Measurements from ENCODE around the gene PKP4. TPM values are rescaled to one million over a fixed set of nuclear protein-coding genes. Genes with fewer than 3 reads are reported as not detected.

PKP4 gene
- total and polyA plus RNA-seq, 12 donors = 17.9 to 59.0 (median 45.2) TPM

GRCh38 chr2:158624071-158624667 is 167.4 kb downstream of the PKP4 start:
- no peak overlapping the region for H3K4me3 ChIP-seq
- no peak for DNase-seq
- intact Hi-C loops (cut with DNase I) = no loop called here
- no peak overlapping the region for H3K27ac ChIP-seq
- WGBS, 2 donors = 96% methylated on average over 3 of the region's 3 CpGs
- TF ChIP-seq, protein P1, sequence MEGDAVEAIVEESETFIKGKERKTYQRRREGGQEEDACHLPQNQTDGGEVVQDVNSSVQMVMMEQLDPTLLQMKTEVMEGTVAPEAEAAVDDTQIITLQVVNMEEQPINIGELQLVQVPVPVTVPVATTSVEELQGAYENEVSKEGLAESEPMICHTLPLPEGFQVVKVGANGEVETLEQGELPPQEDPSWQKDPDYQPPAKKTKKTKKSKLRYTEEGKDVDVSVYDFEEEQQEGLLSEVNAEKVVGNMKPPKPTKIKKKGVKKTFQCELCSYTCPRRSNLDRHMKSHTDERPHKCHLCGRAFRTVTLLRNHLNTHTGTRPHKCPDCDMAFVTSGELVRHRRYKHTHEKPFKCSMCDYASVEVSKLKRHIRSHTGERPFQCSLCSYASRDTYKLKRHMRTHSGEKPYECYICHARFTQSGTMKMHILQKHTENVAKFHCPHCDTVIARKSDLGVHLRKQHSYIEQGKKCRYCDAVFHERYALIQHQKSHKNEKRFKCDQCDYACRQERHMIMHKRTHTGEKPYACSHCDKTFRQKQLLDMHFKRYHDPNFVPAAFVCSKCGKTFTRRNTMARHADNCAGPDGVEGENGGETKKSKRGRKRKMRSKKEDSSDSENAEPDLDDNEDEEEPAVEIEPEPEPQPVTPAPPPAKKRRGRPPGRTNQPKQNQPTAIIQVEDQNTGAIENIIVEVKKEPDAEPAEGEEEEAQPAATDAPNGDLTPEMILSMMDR (IDR thresholded peaks at IDR 0.05) = no peak
- no peak for ATAC-seq
- H3K4me1 ChIP-seq = peaks cover 0 to 5% (median 0%) of the 10 kb centered on the region in 9 donors
- no peaks in the 10 kb centered on the region for H3K9me3 ChIP-seq
- H3K36me3 ChIP-seq = peaks cover 0 to 66% (median 21%) of the 10 kb centered on the region in 9 donors
- no peaks in the 10 kb centered on the region for H3K27me3 ChIP-seq

GRCh38 chr2:158624961-158625360 is 168.2 kb downstream of the PKP4 start:
- ATAC-seq (no peak), DNase-seq (no peak)
- Histone ChIP-seq H3K9me3 (no peaks in the 10 kb centered on the region), H3K27me3 (no peaks in the 10 kb centered on the region), H3K4me3 (no peak overlapping the region), H3K27ac (no peak overlapping the region), H3K4me1 (peaks cover 0 to 9% (median 0%) of the 10 kb centered on the region in 9 donors), H3K36me3 (peaks cover 0 to 66% (median 21%) of the 10 kb centered on the region in 9 donors)
- TF ChIP-seq, protein P1 (IDR thresholded peaks at IDR 0.05) = no peak
- 97% methylated on average over 19 of the region's 19 CpGs for WGBS, 2 donors
- intact Hi-C loops (cut with DNase I) = no loop called here

- Histone ChIP-seq H3K9me3 (no peaks in the 10 kb centered on the region), H3K27me3 (no peaks in the 10 kb centered on the region), H3K4me3 (no peak overlapping the region), H3K27ac (peak overlapping the region in 1 of 10 donors; percentile 12), H3K36me3 (peaks cover 0 to 64% (median 18%) of the 10 kb centered on the region in 9 donors), H3K4me1 (peaks cover 0 to 9% (median 0%) of the 10 kb centered on the region in 9 donors)
- TF ChIP-seq, protein P1 (IDR thresholded peaks at IDR 0.05) = no peak
- intact Hi-C loops (cut with DNase I) = no loop called here
- WGBS, 2 donors = 67 to 72% methylated on average over 5 of the region's 5 CpGs
- no peak for ATAC-seq
- no peak for DNase-seq
Observed at GRCh38 chr2:158629116-158629515, 172.4 kb downstream of the PKP4 start.

DNA sequence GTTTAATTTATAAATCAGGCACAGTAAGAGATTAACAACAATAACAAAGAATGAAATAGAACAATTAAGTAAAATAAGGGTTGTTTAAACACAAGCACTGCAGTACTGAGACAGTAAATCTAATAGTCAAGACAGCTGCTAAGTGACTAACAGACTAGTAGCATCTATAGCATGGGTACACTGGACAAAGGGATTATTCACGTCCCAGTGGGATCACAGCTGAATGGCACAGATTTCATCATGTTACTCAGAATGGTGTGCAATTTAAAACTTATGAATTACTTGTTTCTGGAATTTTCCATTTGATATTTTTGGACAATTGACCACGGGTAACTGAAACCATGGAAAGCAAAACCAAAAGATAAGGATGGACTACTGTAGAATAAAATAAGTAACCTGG is 176.5 kb downstream of the PKP4 start:
- Histone ChIP-seq H3K27me3 (no peaks in the 10 kb centered on the region), H3K9me3 (no peaks in the 10 kb centered on the region), H3K36me3 (peaks cover 0 to 56% (median 11%) of the 10 kb centered on the region in 9 donors), H3K4me3 (no peak overlapping the region), H3K4me1 (peaks cover 0 to 17% (median 0%) of the 10 kb centered on the region in 9 donors), H3K27ac (no peak overlapping the region)
- intact Hi-C loops (cut with DNase I) = no loop called here
- TF ChIP-seq, protein P1 (IDR thresholded peaks at IDR 0.05) = no peak
- DNase-seq (no peak), ATAC-seq (no peak)
- WGBS, 2 donors = 92 to 94% methylated on average over 2 of the region's 2 CpGs

All from heart right ventricle (tissue), 16 donors.